K562 (cell line): ENCODE data around the gene DLK1. TPM values are rescaled to one million over a fixed set of nuclear protein-coding genes. Genes with fewer than 3 reads are reported as not detected.

Source experiments
- BACH1 ChIP-seq: fragments of 200-800 bp; sonication (Bioruptor generic); IDR thresholded peaks from 2 replicates; pipeline ENCODE4 v1.6.1; 2016; ENCODE audit warnings: missing genetic modification characterization, missing compliant biosample characterization
- BMI1 ChIP-seq: fragments of 150-350 bp; IDR thresholded peaks from 2 replicates; pipeline ENCODE4 v1.6.1; 2014; ENCODE audit warnings: low read length
- BRF1 ChIP-seq: IDR thresholded peaks from 3 replicates; pipeline ENCODE4 v1.6.1; 2011; ENCODE audit warnings: borderline replicate concordance, mild to moderate bottlenecking; ENCODE audit not compliant: insufficient read length; ENCODE audit errors: extremely low read depth
- HDAC3 ChIP-seq: fragments of 450-650 bp; IDR thresholded peaks from 2 replicates; pipeline ENCODE4 v1.6.1; 2018; ENCODE audit warnings: borderline replicate concordance, mild to moderate bottlenecking, moderate library complexity; ENCODE audit not compliant: partially characterized antibody
- IRF2 ChIP-seq: sonication (generic); formaldehyde crosslinking; IDR thresholded peaks from 2 replicates; pipeline ENCODE4 v1.8.1; 2022; ENCODE audit warnings: mild to moderate bottlenecking, missing genetic modification reagents
- RBM34 ChIP-seq: fragments of 200-400 bp; formaldehyde crosslinking; IDR thresholded peaks from 2 replicates; pipeline ENCODE4 v1.6.1; 2018; ENCODE audit warnings: low read length, borderline replicate concordance; ENCODE audit not compliant: insufficient read depth
- ZNF146 ChIP-seq: IDR thresholded peaks from one replicate; pipeline ENCODE4 v1.6.1; 2018; ENCODE audit warnings: missing compliant biosample characterization; ENCODE audit not compliant: unreplicated experiment
- polyA plus RNA-seq, 8 experiments: library from polyadenylated mRNA; depleted of rRNA in 4 of 8; stranded (reverse) in 5 of 8; unstranded in 3 of 8; fragments of >200 nt; fragmentation: Nextera tagmentation in 2 of 8; fragmentation: Illumina TruSeq in 1 of 8; extraction: Ambion mirVana in 2 of 8; extraction: Trizol in 1 of 8; gene quantifications; 2 replicates each; pipeline versions ENCODE4 v1.2.1 to v1.2.3, GENCODE V29; 2011 to 2014; ENCODE audit warnings: inconsistent platforms in 1 of 8, missing spikeins in 1 of 8
- total RNA-seq, 7 experiments: library from RNA; depleted of rRNA in 6 of 7; stranded (reverse); fragments of >200 nt in 6 of 7; fragmentation: Illumina TruSeq in 2 of 7; extraction: Trizol in 2 of 7; gene quantifications; 2 replicates each; pipeline versions ENCODE4 v1.2.1 to v1.2.3, GENCODE V29; 2011 to 2021; ENCODE audit warnings: low replicate concordance in 1 of 7
- TF ChIP-seq, protein P1 (sequence below): fragments of 250-450 bp; sonication (Bioruptor Pico); IDR thresholded peaks from 2 replicates; pipeline ENCODE4 v1.4.0; 2020; ENCODE audit warnings: borderline replicate concordance
- TF ChIP-seq, protein P2 (sequence below): fragments of 450-650 bp; formaldehyde crosslinking; IDR thresholded peaks from 2 replicates; pipeline ENCODE4 v1.4.0; 2022; ENCODE audit warnings: missing genetic modification characterization
- TF ChIP-seq, protein P3 (sequence below): IDR thresholded peaks from 2 replicates; pipeline ENCODE4 v1.6.1; 2011; ENCODE audit not compliant: insufficient read length; ENCODE audit errors: extremely low read depth
- TF ChIP-seq, protein P4 (sequence below): sonication (generic); formaldehyde crosslinking; IDR thresholded peaks from 2 replicates; pipeline ENCODE4 v1.9.0; 2022; ENCODE audit warnings: mild to moderate bottlenecking, missing genetic modification reagents

DLK1 gene
- total and polyA plus RNA-seq, 9 of the 15 experiments (the other 6 are each of a cell fraction or from before 2014, with no cell fraction given) = 4.4 to 97.2 (median 15.3) TPM

DNA sequence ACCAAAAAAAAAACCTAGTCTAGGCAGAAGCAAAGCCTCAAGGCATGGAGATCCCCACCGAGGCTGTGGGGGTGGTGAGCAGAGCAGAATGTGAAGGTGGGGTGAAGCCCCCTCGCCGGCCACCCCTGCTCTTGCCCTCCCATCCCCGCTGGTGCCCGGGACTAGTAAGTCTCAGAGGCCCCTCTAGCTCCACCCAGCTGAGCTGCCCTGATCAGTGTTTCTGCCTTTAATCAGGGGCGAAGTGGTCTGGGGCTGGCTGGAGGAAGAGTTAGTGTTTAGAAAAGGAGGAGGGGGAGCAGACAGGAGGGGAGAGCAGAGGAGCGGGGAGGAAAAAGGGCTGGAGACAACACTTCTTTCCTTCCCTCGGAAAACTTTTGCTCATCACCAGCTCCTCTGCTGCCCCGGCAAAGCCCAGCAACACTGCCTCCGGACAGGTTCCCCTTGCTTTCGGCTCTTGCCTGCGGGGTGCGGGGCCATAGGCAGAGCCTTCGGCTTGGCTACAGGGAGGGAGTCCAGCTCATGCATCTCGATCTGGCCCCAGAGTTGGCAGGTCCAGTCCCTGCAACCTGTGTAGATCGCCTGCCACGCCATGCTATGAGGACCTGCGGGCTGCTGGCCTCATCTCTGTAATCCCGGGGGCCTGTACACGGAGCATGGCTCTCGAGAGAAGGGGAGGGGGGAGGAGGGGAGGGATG is 3.4 kb upstream of the DLK1 start (continued):
- TF ChIP-seq RBM34 (no peak), BRF1 (no peak), IRF2 (no peak), HDAC3 (no peak), BMI1 (no peak), ZNF146 (CRISPR knock-in tag) (no peak), BACH1 (tag) (no peak)
- TF ChIP-seq, protein P1, sequence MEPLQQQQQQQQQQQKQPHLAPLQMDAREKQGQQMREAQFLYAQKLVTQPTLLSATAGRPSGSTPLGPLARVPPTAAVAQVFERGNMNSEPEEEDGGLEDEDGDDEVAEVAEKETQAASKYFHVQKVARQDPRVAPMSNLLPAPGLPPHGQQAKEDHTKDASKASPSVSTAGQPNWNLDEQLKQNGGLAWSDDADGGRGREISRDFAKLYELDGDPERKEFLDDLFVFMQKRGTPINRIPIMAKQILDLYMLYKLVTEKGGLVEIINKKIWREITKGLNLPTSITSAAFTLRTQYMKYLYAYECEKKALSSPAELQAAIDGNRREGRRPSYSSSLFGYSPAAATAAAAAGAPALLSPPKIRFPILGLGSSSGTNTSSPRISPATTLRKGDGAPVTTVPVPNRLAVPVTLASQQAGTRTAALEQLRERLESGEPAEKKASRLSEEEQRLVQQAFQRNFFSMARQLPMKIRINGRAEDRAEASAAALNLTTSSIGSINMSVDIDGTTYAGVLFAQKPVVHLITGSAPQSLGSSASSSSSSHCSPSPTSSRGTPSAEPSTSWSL (CRISPR knock-in tag) = no peak
- TF ChIP-seq, protein P2, sequence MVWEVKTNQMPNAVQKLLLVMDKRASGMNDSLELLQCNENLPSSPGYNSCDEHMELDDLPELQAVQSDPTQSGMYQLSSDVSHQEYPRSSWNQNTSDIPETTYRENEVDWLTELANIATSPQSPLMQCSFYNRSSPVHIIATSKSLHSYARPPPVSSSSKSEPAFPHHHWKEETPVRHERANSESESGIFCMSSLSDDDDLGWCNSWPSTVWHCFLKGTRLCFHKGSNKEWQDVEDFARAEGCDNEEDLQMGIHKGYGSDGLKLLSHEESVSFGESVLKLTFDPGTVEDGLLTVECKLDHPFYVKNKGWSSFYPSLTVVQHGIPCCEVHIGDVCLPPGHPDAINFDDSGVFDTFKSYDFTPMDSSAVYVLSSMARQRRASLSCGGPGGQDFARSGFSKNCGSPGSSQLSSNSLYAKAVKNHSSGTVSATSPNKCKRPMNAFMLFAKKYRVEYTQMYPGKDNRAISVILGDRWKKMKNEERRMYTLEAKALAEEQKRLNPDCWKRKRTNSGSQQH (CRISPR knock-in tag) = no peak
- TF ChIP-seq, protein P3, sequence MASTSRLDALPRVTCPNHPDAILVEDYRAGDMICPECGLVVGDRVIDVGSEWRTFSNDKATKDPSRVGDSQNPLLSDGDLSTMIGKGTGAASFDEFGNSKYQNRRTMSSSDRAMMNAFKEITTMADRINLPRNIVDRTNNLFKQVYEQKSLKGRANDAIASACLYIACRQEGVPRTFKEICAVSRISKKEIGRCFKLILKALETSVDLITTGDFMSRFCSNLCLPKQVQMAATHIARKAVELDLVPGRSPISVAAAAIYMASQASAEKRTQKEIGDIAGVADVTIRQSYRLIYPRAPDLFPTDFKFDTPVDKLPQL = no peak
- TF ChIP-seq, protein P4, sequence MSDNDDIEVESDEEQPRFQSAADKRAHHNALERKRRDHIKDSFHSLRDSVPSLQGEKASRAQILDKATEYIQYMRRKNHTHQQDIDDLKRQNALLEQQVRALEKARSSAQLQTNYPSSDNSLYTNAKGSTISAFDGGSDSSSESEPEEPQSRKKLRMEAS (CRISPR knock-in tag) = no peak
